GM12878 (cell line): Measurements from ENCODE around the gene AFF1. TPM values are rescaled to one million over a fixed set of nuclear protein-coding genes. Genes with fewer than 3 reads are reported as not detected.

Source experiments
- CHD1 ChIP-seq: IDR thresholded peaks from 2 replicates; pipeline ENCODE4 v1.6.1; 2012; ENCODE audit warnings: low read depth, low read length, improper control_type of control experiment
- EGR1 ChIP-seq, 2 experiments: IDR thresholded peaks; 1 replicate in 1 of 2; 2 replicates in 1 of 2; pipeline ENCODE4 v1.6.1; 2011 to 2012; ENCODE audit warnings: low read depth in 2 of 2, low read length in 2 of 2, borderline replicate concordance in 1 of 2, mild to moderate bottlenecking in 1 of 2, moderate library complexity in 1 of 2
- IRF3 ChIP-seq: fragments of 450-650 bp; IDR thresholded peaks from 2 replicates; pipeline ENCODE4 v1.6.1; 2014; ENCODE audit warnings: mild to moderate bottlenecking
- MXI1 ChIP-seq: fragments of 150-350 bp; IDR thresholded peaks from 2 replicates; pipeline ENCODE4 v1.6.1; 2011; ENCODE audit warnings: low read depth, mild to moderate bottlenecking, inconsistent platforms, low read length, improper control_type of control experiment
- NR2C1 ChIP-seq: fragments of 450-650 bp; IDR thresholded peaks from 2 replicates; pipeline ENCODE4 v1.6.1; 2017; ENCODE audit warnings: antibody characterized with exemption, mild to moderate bottlenecking, moderate library complexity
- NR2F1 ChIP-seq: fragments of 450-650 bp; conservative IDR thresholded peaks from 2 replicates; pipeline ENCODE4 v1.6.1; 2017; ENCODE audit warnings: mild to moderate bottlenecking
- PAX5 ChIP-seq: IDR thresholded peaks from 2 replicates; pipeline ENCODE4 v1.6.1; 2011; ENCODE audit warnings: low read depth, low read length, borderline replicate concordance
- POLR2AphosphoS5 ChIP-seq: IDR thresholded peaks from 2 replicates; pipeline ENCODE4 v1.6.1; 2011; ENCODE audit warnings: mild to moderate bottlenecking, low read length, inconsistent platforms
- POU2F2 ChIP-seq: IDR thresholded peaks from 3 replicates; pipeline ENCODE4 v1.6.1; 2011; ENCODE audit warnings: low read depth, mild to moderate bottlenecking, low read length, borderline replicate concordance
- PRDM15 ChIP-seq: fragments of 450-650 bp; formaldehyde crosslinking; IDR thresholded peaks from 2 replicates; pipeline ENCODE4 v1.4.0; 2020; ENCODE audit warnings: mild to moderate bottlenecking, moderate library complexity
- RAD51 ChIP-seq: fragments of 450-650 bp; IDR thresholded peaks from 2 replicates; pipeline ENCODE4 v1.6.1; 2016; ENCODE audit warnings: moderate library complexity, mild to moderate bottlenecking, inconsistent platforms
- RELB ChIP-seq: fragments of 450-650 bp; IDR thresholded peaks from 2 replicates; pipeline ENCODE4 v1.6.1; 2017; ENCODE audit warnings: low read depth, mild to moderate bottlenecking, moderate library complexity
- REST ChIP-seq: IDR thresholded peaks from 2 replicates; pipeline ENCODE4 v1.6.1; 2012; ENCODE audit warnings: mild to moderate bottlenecking, low read depth, low read length
- SMAD1 ChIP-seq: fragments of 450-650 bp; IDR thresholded peaks from 2 replicates; pipeline ENCODE4 v1.6.1; 2018; ENCODE audit warnings: mild to moderate bottlenecking, low read depth; ENCODE audit not compliant: partially characterized antibody
- TAF1 ChIP-seq: IDR thresholded peaks from 2 replicates; pipeline ENCODE4 v1.6.1; 2011; ENCODE audit warnings: mild to moderate bottlenecking, low read depth, low read length, borderline replicate concordance
- ZNF207 ChIP-seq: fragments of 450-650 bp; IDR thresholded peaks from 2 replicates; pipeline ENCODE4 v1.6.1; 2014; ENCODE audit warnings: antibody characterized with exemption, mild to moderate bottlenecking, borderline replicate concordance
- ZSCAN29 ChIP-seq: fragments of 450-650 bp; IDR thresholded peaks from 2 replicates; pipeline ENCODE4 v1.6.1; 2017; ENCODE audit warnings: mild to moderate bottlenecking, moderate library complexity
- polyA plus RNA-seq, 11 experiments: library from polyadenylated mRNA; depleted of rRNA in 4 of 11; unstranded in 6 of 11; stranded (reverse) in 5 of 11; fragments of >200 nt; fragmentation: Nextera tagmentation in 4 of 11; fragmentation: Illumina TruSeq in 1 of 11; extraction: Ambion mirVana in 4 of 11; extraction: Trizol in 1 of 11; gene quantifications; 1 replicate in 1 of 11; 2 replicates in 10 of 11; pipeline versions ENCODE4 v1.2.1 to v1.2.3, GENCODE V29; 2011 to 2016; ENCODE audit warnings: inconsistent platforms in 2 of 11, missing spikeins in 2 of 11, low read depth in 1 of 11
- total RNA-seq, 4 experiments: library from RNA; depleted of rRNA in 3 of 4; stranded (reverse); fragments of >200 nt in 3 of 4; fragmentation: Illumina TruSeq in 1 of 4; extraction: Trizol in 1 of 4; gene quantifications; 2 replicates each; pipeline versions ENCODE4 v1.2.1 to v1.2.3, GENCODE V29; 2013 to 2021

Gene AFF1
- total and polyA plus RNA-seq, 10 of the 15 experiments (the other 5 are each of a cell fraction or from before 2014, with no cell fraction given): 3.5 to 56.1 (median 21.5) TPM

GRCh38 chr4:87093443-87094123 is 158.8 kb downstream of the AFF1 start (continued):
- TF ChIP-seq RELB (no peak), POLR2AphosphoS5 (no peak), PRDM15 (CRISPR knock-in tag) (no peak), EGR1 (IDR thresholded peaks at IDR 0.05; ENCODE audit: borderline replicate concordance in 1 of 2, low read depth in 2 of 2, low read length in 2 of 2) (no peak), MXI1 (peak; percentile 78), NR2C1 (no peak), SMAD1 (no peak), CHD1 (no peak), NR2F1 (no peak), PAX5 (no peak), ZNF207 (0 out of 2 replicates have a peak, but pooled peaks have one; percentile 21), TAF1 (no peak), POU2F2 (peak; percentile 83; the same call in 2 of the 3 replicates), RAD51 (peak; percentile 27; the same call in 1 of the 2 replicates), IRF3 (no peak), ZSCAN29 (no peak), REST (peak; percentile 42; the same call in 1 of the 2 replicates)
